IMR-90 (cell line): ENCODE data around the gene GPR107. TPM values are rescaled to one million over a fixed set of nuclear protein-coding genes. Genes with fewer than 3 reads are reported as not detected.

Experiments
- ATAC-seq: fragments of 200-7000 bp; cut with Tn5 transposase; 2 replicates; pipeline ENCODE4 v1.9.1; 2020; ENCODE audit warnings: low read depth, mild to moderate bottlenecking, moderate library complexity
- BruUV-seq: library from RNA; stranded (reverse); fragments of 400-500 nt; replicated peaks from 2 replicates; lab custom pipeline; 2021; lab: Mats Ljungman, UMichigan
- CTCF ChIA-PET: fragments of 300-600 bp; formaldehyde crosslinking; extraction: SDS; loops from one replicate; lab custom pipeline; 2021; ENCODE audit warnings: antibody characterized with exemption; lab: Yijun Ruan, JAX
- POLR2A ChIA-PET: fragments of 300-600 bp; sonication (Branson Sonifier 250); formaldehyde crosslinking; loops from one replicate; lab custom pipeline; 2022; ENCODE audit warnings: antibody characterized with exemption; ENCODE audit not compliant: unreplicated experiment; lab: Charles Lee
- DNase-seq: peaks from one replicate; pipeline ENCODE4 v3.0.0; 2013
- H2AFZ ChIP-seq: replicated peaks from 2 replicates; pipeline ENCODE3; 2013; ENCODE audit warnings: low read length, mild to moderate bottlenecking; ENCODE audit not compliant: poor library complexity
- H2AK5ac ChIP-seq: 2 replicates; pipeline ENCODE4 v1.6.1; 2013; ENCODE audit warnings: low read depth, low read length, inconsistent platforms
- H2AK9ac ChIP-seq: replicated peaks from 2 replicates; pipeline ENCODE3; 2013; ENCODE audit warnings: mild to moderate bottlenecking, low read depth, low read length, moderate library complexity; ENCODE audit not compliant: poor library complexity
- H2BK120ac ChIP-seq: 2 replicates; pipeline ENCODE4 v1.6.1; 2013; ENCODE audit warnings: low read depth, low read length, inconsistent platforms
- H2BK15ac ChIP-seq: 3 replicates; pipeline ENCODE4 v1.6.1; 2013; ENCODE audit warnings: low read depth, low read length, inconsistent platforms
- H2BK20ac ChIP-seq: 2 replicates; pipeline ENCODE4 v1.6.1; 2013; ENCODE audit warnings: low read depth, mild to moderate bottlenecking, inconsistent platforms, low read length, moderate library complexity
- H2BK5ac ChIP-seq: 2 replicates; pipeline ENCODE4 v1.6.1; 2013; ENCODE audit warnings: mild to moderate bottlenecking, low read depth, low read length, inconsistent platforms; ENCODE audit not compliant: poor library complexity, severe bottlenecking
- H3K14ac ChIP-seq: replicated peaks from 2 replicates; pipeline ENCODE4 v1.6.1; 2013; ENCODE audit warnings: low read depth, low read length, inconsistent platforms
- H3K18ac ChIP-seq: 2 replicates; pipeline ENCODE4 v1.6.1; 2013; ENCODE audit warnings: low read depth, low read length, control low read depth
- H3K23ac ChIP-seq: 2 replicates; pipeline ENCODE4 v1.6.1; 2013; ENCODE audit warnings: low read depth, low read length, inconsistent platforms
- H3K27ac ChIP-seq: 2 replicates; pipeline ENCODE4 v1.5.1; 2013; ENCODE audit warnings: mild to moderate bottlenecking, control low read depth, low read length; ENCODE audit not compliant: insufficient read depth
- H3K27me3 ChIP-seq: 2 replicates; pipeline ENCODE4 v1.6.1; 2013; ENCODE audit warnings: low read length; ENCODE audit not compliant: control insufficient read depth, insufficient read depth
- H3K36me3 ChIP-seq: 2 replicates; pipeline ENCODE4 v1.6.1; 2013; ENCODE audit warnings: low read length, mixed read lengths; ENCODE audit not compliant: control insufficient read depth, insufficient read depth
- H3K4ac ChIP-seq: 2 replicates; pipeline ENCODE4 v1.6.1; 2013; ENCODE audit warnings: low read depth, low read length, inconsistent platforms
- H3K4me1 ChIP-seq: 2 replicates; pipeline ENCODE4 v1.6.1; 2013; ENCODE audit warnings: low read length, mixed read lengths; ENCODE audit not compliant: control insufficient read depth, insufficient read depth
- H3K4me2 ChIP-seq: 2 replicates; pipeline ENCODE4 v1.6.1; 2013; ENCODE audit warnings: low read depth, mild to moderate bottlenecking, control low read depth, low read length, moderate library complexity
- H3K4me3 ChIP-seq: 2 replicates; pipeline ENCODE4 v1.5.1; 2013; ENCODE audit warnings: low read depth, mild to moderate bottlenecking, control low read depth, low read length, moderate library complexity; ENCODE audit not compliant: insufficient read depth
- H3K56ac ChIP-seq: 2 replicates; pipeline ENCODE4 v1.6.1; 2013; ENCODE audit warnings: low read length, inconsistent platforms; ENCODE audit not compliant: insufficient read depth; ENCODE audit errors: extremely low read depth
- H3K79me1 ChIP-seq, 2 experiments: 2 replicates each; pipeline ENCODE4 v1.6.1; 2013; ENCODE audit warnings: low read length in 2 of 2, inconsistent platforms in 1 of 2, low read depth in 1 of 2
- H3K9ac ChIP-seq: 2 replicates; pipeline ENCODE4 v1.6.1; 2013; ENCODE audit warnings: low read depth, low read length, control low read depth
- H3K9me1 ChIP-seq: 2 replicates; pipeline ENCODE4 v1.6.1; 2013; ENCODE audit warnings: low read length, inconsistent platforms; ENCODE audit not compliant: insufficient read depth
- H3K9me3 ChIP-seq: 2 replicates; pipeline ENCODE4 v1.6.1; 2013; ENCODE audit warnings: low read length; ENCODE audit not compliant: control insufficient read depth, insufficient read depth
- H4K20me1 ChIP-seq: 2 replicates; pipeline ENCODE4 v1.6.1; 2013; ENCODE audit warnings: low read length, inconsistent platforms; ENCODE audit not compliant: insufficient read depth
- H4K5ac ChIP-seq: 2 replicates; pipeline ENCODE4 v1.6.1; 2013; ENCODE audit warnings: mild to moderate bottlenecking, low read depth, low read length, control low read depth
- H4K8ac ChIP-seq, 2 experiments: 2 replicates each; pipeline ENCODE4 v1.6.1; 2013; ENCODE audit warnings: low read depth in 2 of 2, low read length in 2 of 2, control low read depth in 1 of 2, inconsistent platforms in 1 of 2
- H4K91ac ChIP-seq: 2 replicates; pipeline ENCODE4 v1.6.1; 2013; ENCODE audit warnings: low read depth, low read length, inconsistent platforms; ENCODE audit not compliant: insufficient read depth
- CEBPB ChIP-seq: IDR thresholded peaks from 2 replicates; pipeline ENCODE4 v1.6.1; 2012; ENCODE audit warnings: low read depth, low read length, improper control_type of control experiment
- CHD1 ChIP-seq: IDR thresholded peaks from 2 replicates; pipeline ENCODE4 v1.6.1; 2012; ENCODE audit warnings: low read depth, low read length, improper control_type of control experiment
- CTCF ChIP-seq: conservative IDR thresholded peaks from 2 replicates; pipeline ENCODE4 v1.5.1; 2012; ENCODE audit warnings: mild to moderate bottlenecking, low read depth, low read length, improper control_type of control experiment
- ELK1 ChIP-seq: fragments of 150-350 bp; IDR thresholded peaks from 2 replicates; pipeline ENCODE4 v1.6.1; 2016; ENCODE audit warnings: low read depth, mild to moderate bottlenecking, low read length, moderate library complexity, borderline replicate concordance
- FOS ChIP-seq: fragments of 150-350 bp; IDR thresholded peaks from 2 replicates; pipeline ENCODE4 v1.6.1; 2016; ENCODE audit warnings: low read depth, low read length
- MAFK ChIP-seq: IDR thresholded peaks from 2 replicates; pipeline ENCODE4 v1.6.1; 2012; ENCODE audit warnings: low read depth, low read length, improper control_type of control experiment
- MAZ ChIP-seq: IDR thresholded peaks from 2 replicates; pipeline ENCODE4 v1.6.1; 2012; ENCODE audit warnings: low read depth, mild to moderate bottlenecking, low read length, improper control_type of control experiment, moderate library complexity, borderline replicate concordance
- NFE2L2 ChIP-seq: fragments of 150-350 bp; IDR thresholded peaks from 2 replicates; pipeline ENCODE4 v1.6.1; 2016; ENCODE audit warnings: low read depth, mild to moderate bottlenecking, low read length
- POLR2A ChIP-seq: IDR thresholded peaks from 2 replicates; pipeline ENCODE4 v1.6.1; 2012; ENCODE audit warnings: mild to moderate bottlenecking, low read depth, low read length
- RAD21 ChIP-seq: IDR thresholded peaks from 2 replicates; pipeline ENCODE4 v1.6.1; 2012; ENCODE audit warnings: low read length, improper control_type of control experiment
- RCOR1 ChIP-seq: IDR thresholded peaks from 2 replicates; pipeline ENCODE4 v1.6.1; 2012; ENCODE audit warnings: mild to moderate bottlenecking, low read length, improper control_type of control experiment; ENCODE audit not compliant: insufficient replicate concordance
- RFX5 ChIP-seq: IDR thresholded peaks from 2 replicates; pipeline ENCODE4 v1.8.0; 2012; ENCODE audit warnings: low read depth, mild to moderate bottlenecking, low read length, moderate library complexity
- SMC3 ChIP-seq: fragments of 150-350 bp; IDR thresholded peaks from 2 replicates; pipeline ENCODE4 v1.6.1; 2016; ENCODE audit warnings: low read depth, mild to moderate bottlenecking, antibody characterized with exemption, low read length, moderate library complexity
- USF2 ChIP-seq: fragments of 150-350 bp; IDR thresholded peaks from 2 replicates; pipeline ENCODE4 v1.6.1; 2017; ENCODE audit warnings: mild to moderate bottlenecking, antibody characterized with exemption, low read length, low read depth
- WGBS, 2 experiments: methylation state at CpG; one replicate each; pipeline versions ENCODE4 v1.1.5 to v1.1.7; 2013; ENCODE audit warnings: missing lambda C conversion rate in 2 of 2; ENCODE audit not compliant: insufficient read length in 1 of 2; ENCODE audit errors: extremely low coverage in 2 of 2; 5-methylcytosine and 5-hydroxymethylcytosine counted together
- dilution Hi-C: fragments of 300-500 bp; cut with HindIII; formaldehyde crosslinking; loops from one replicate; pipeline ENCODE4 v1.14.3; 2018; ENCODE audit warnings: low sequenced_read_pairs; ENCODE audit not compliant: unreplicated experiment
- in situ Hi-C: fragments of 300-500 bp; cut with MboI; formaldehyde crosslinking; loops from 3 replicates; pipeline ENCODE4 v1.14.3; 2019; ENCODE audit warnings: low sequenced_read_pairs, inconsistent platforms, mixed read lengths
- intact Hi-C: fragments of 100-400 bp; cut with micrococcal nuclease; formaldehyde crosslinking; loops from 2 replicates; pipeline ENCODE4 v1.10.0; 2022
- polyA plus RNA-seq, 3 experiments: library from polyadenylated mRNA; depleted of rRNA; stranded (reverse); fragments of >200 nt; gene quantifications; 2 replicates each; pipeline ENCODE4 v1.2.3, GENCODE V29; 2012; ENCODE audit warnings: low replicate concordance in 1 of 3
- total RNA-seq: library from RNA; depleted of rRNA; stranded (reverse); fragments of >200 nt; gene quantifications from 2 replicates; pipeline ENCODE4 v1.2.3, GENCODE V29; 2012

GPR107 gene
- total and polyA plus RNA-seq, 2 of the 4 experiments (the other 2 are of a cell fraction), result 16.7 to 21.6 TPM

- H2BK15ac ChIP-seq, result no peak overlapping the region
- H3K9ac ChIP-seq, result no peak overlapping the region
- no peaks in the 10 kb centered on the region for H3K9me3 ChIP-seq
Measured at GRCh38 chr9:130117376-130117775, 63.7 kb downstream of the GPR107 start.

More at GRCh38 chr9:130117376-130117775, 63.7 kb downstream of the GPR107 start:
- H2AK9ac ChIP-seq, result no peak overlapping the region
- no peak overlapping the region for H4K5ac ChIP-seq
- peaks cover 6 to 50% of the 10 kb centered on the region in 2 experiments for H3K79me1 ChIP-seq
- H3K14ac ChIP-seq, result no peak overlapping the region
- dilution Hi-C loops, result loop anchor here (25.0 kb wide), 1 partner anchor 120 kb away; no protein-coding TSS in a partner anchor
- no peak for DNase-seq
- no peak overlapping the region for H3K4me3 ChIP-seq
- no peak overlapping the region for H2BK120ac ChIP-seq
- no peak overlapping the region for H3K18ac ChIP-seq
- BruUV-seq, result no TSS peak
- no peak overlapping the region for H3K27ac ChIP-seq
- peaks cover 6% of the 10 kb centered on the region for H4K20me1 ChIP-seq
- ATAC-seq, result no peak
- in situ Hi-C loops, result loop anchor here (25.0 kb wide), 2 partner anchors 120 to 545 kb away; partner anchors contain the start of gene PRDM12
- ChIA-PET CTCF (interaction anchor here (0.7 kb wide), 1 partner anchor 20 kb away, joined by 4 read pairs; no protein-coding TSS in a partner anchor), POLR2A (no interaction called here)
- TF ChIP-seq CTCF (no peak), RFX5 (no peak), MAFK (no peak), CEBPB (no peak), RAD21 (no peak), CHD1 (no peak), SMC3 (no peak), ELK1 (no peak), NFE2L2 (no peak), FOS (no peak), MAZ (no peak), RCOR1 (no peak), USF2 (no peak), POLR2A (no peak)
- H2AK5ac ChIP-seq, result peak overlapping the region; percentile 3; the same call in 1 of the 2 replicates
- no peaks in the 10 kb centered on the region for H3K27me3 ChIP-seq
- peak overlapping the region in 1 of 2 experiments; percentile 25; a peak in 1 of 4 replicates for H4K8ac ChIP-seq
- H2BK20ac ChIP-seq, result no peak overlapping the region
- no peak overlapping the region for H4K91ac ChIP-seq
- H3K36me3 ChIP-seq, result peaks cover 20% of the 10 kb centered on the region
- no peak overlapping the region for H2AFZ ChIP-seq
- WGBS, 2 experiments, result 83% methylated on average over 4 of the region's 9 CpGs; no CpG with 5 or more reads in 1 of the 2 experiments
- intact Hi-C loops, result no loop called here
- H2BK5ac ChIP-seq, result no peak overlapping the region
- H3K23ac ChIP-seq, result no peak overlapping the region; the same call in 1 of the 2 replicates
- H3K4ac ChIP-seq, result no peak overlapping the region
- H3K4me1 ChIP-seq, result peaks cover 24% of the 10 kb centered on the region
- H3K9me1 ChIP-seq, result peaks cover 28% of the 10 kb centered on the region
- no peak overlapping the region for H3K4me2 ChIP-seq
- H3K56ac ChIP-seq, result no peak overlapping the region
